ENCODE results near the gene PPP1CA. TPM values are rescaled to one million over a fixed set of nuclear protein-coding genes. Genes with fewer than 3 reads are reported as not detected.

PPP1CA gene
- total and polyA plus RNA-seq, 8 donors: 108 to 173 (median 140) TPM

DNA sequence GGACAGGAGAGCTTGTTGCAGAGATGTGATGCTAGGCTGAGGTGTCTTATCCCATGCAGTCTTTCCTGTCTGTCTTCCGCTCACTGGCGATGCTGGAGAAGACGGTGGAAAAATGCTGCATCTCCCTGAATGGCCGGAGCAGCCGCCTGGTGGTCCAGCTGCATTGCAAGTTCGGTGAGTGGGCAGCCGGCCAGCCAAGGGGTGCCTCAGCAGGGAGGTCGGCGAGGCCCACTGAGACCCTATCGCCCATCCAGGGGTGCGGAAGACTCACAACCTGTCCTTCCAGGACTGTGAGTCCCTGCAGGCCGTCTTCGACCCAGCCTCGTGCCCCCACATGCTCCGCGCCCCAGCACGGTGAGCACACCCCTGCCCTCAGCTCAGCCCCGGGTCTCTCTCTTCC, 8.2 kb downstream of the PPP1CA start:
- peaks cover 5 to 42% of the 10 kb centered on the region in 2 donors for H3K4me1 ChIP-seq
- no peak overlapping the region for H3K4me3 ChIP-seq
- no peak overlapping the region for H3K27ac ChIP-seq
- no peaks in the 10 kb centered on the region for H3K9me3 ChIP-seq
- TF ChIP-seq, protein P1, sequence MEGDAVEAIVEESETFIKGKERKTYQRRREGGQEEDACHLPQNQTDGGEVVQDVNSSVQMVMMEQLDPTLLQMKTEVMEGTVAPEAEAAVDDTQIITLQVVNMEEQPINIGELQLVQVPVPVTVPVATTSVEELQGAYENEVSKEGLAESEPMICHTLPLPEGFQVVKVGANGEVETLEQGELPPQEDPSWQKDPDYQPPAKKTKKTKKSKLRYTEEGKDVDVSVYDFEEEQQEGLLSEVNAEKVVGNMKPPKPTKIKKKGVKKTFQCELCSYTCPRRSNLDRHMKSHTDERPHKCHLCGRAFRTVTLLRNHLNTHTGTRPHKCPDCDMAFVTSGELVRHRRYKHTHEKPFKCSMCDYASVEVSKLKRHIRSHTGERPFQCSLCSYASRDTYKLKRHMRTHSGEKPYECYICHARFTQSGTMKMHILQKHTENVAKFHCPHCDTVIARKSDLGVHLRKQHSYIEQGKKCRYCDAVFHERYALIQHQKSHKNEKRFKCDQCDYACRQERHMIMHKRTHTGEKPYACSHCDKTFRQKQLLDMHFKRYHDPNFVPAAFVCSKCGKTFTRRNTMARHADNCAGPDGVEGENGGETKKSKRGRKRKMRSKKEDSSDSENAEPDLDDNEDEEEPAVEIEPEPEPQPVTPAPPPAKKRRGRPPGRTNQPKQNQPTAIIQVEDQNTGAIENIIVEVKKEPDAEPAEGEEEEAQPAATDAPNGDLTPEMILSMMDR (IDR thresholded peaks at IDR 0.05): no peak
- peaks cover 0 to 50% of the 10 kb centered on the region in 2 donors for H3K36me3 ChIP-seq
- no peak for ATAC-seq
- DNase-seq: peak in 1 of 4 donors; percentile 80
- no peaks in the 10 kb centered on the region for H3K27me3 ChIP-seq
- intact Hi-C loops (cut with DNase I): loop anchor here in 1 of 2 donors (5.0 kb wide), 1 partner anchor 114 kb away; the partner anchor contains the start of genes CDK2AP2 and PITPNM1

DNA sequence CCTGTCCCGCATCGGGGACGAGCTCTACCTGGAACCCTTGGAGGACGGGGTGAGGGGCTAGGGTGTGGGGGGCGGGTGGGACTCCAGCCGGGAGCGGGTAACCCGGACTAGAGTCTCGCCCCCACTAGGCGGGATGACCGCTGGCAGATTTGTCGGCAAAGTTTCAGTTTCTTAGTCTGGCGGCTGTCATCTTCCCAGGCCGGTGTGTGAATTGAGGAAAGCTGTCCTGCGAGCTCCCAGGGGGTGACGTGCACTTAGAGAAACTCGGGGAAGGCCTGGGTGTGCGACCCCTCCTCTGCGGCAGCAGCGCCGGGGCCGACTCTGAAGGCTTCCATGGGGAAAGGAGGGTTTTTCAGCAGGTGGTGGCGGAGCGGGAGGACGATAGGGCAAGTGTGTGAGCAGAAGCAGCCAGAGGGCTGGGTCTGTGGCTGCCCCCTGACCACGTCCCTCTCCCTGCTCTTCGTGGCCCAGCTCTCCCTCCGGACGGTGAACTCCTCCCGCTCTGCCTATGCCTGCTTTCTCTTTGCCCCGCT, 9.4 kb downstream of the PPP1CA start:
- no peaks in the 10 kb centered on the region for H3K27me3 ChIP-seq
- peak; percentile 1 for ATAC-seq
- H3K4me1 ChIP-seq: peaks cover 5 to 30% of the 10 kb centered on the region in 2 donors
- intact Hi-C loops (cut with DNase I): loop anchor here in 1 of 2 donors (5.0 kb wide), 1 partner anchor 115 kb away; the partner anchor contains the start of genes CDK2AP2 and PITPNM1
- H3K27ac ChIP-seq: peak overlapping the region; percentile 40 to 85
- DNase-seq: peak in 1 of 4 donors; percentile 61
- H3K4me3 ChIP-seq: peak overlapping the region; percentile 81 to 89
- TF ChIP-seq, protein P1 (IDR thresholded peaks at IDR 0.05): no peak
- H3K36me3 ChIP-seq: peaks cover 0 to 38% of the 10 kb centered on the region in 2 donors
- no peaks in the 10 kb centered on the region for H3K9me3 ChIP-seq

DNA sequence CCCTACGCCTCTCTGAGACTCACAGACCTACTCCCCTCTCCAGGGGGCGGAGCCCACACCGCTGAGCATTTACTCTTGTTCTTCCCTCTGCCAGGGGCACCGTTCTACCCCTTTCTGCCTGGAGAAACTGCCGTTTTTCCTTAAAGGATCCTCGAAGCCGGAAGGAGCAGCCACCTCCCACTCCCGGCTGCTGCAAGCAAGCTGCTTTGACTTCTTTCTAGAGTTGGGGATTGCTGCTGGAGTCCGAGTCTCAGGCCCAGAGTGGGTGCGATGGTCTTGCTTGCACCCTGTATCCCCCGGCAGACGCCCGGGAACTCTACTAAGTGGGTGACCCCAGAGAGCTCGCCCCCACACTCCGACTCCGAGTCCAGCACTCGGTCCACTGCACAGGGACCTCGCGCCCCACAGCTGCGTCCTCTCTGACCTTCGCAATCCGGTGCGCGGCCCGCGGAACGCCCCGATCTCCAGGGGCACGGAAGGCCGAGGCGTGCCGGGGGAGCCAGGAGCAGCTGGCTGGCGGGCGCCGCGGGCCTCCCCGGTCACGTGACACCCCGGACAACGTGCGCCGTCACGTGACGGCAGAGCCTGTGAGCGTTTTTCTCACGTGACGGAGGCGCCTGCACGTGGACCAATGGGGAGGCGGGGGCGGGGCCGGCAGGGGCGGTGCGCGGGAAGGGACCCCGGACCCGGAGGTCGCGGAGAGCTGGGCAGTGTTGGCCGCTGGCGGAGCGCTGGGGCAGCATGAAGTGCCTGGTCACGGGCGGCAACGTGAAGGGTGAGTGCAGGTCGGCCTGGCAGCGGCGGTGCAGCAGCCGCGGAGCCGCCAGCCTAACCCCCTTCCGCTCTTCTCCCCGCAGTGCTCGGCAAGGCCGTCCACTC, 10.1 kb downstream of the PPP1CA start, which contains the start of gene RAD9A:
Gene RAD9A (plus strand): TSS at position 683 of the 879 bp plus-strand sequence. CDS start 59 bp downstream, at position 742.
- Histone ChIP-seq H3K27me3 (no peaks in the 10 kb centered on the region), H3K4me1 (peaks cover 5 to 26% of the 10 kb centered on the region in 2 donors), H3K4me3 (peak within 1 kb of the TSS; percentile 81 to 89), H3K27ac (peak within 1 kb of the TSS; percentile 49 to 85), H3K9me3 (no peaks in the 10 kb centered on the region), H3K36me3 (peaks cover 0 to 31% of the 10 kb centered on the region in 2 donors)
- DNase-seq (peak; percentile 92 to 98 (median 96)), ATAC-seq (peak; percentile 91)
- intact Hi-C loops (cut with DNase I): loop anchor here in 1 of 2 donors (5.0 kb wide), 1 partner anchor 116 kb away; the partner anchor contains the start of genes CDK2AP2 and PITPNM1
- TF ChIP-seq, protein P1 (IDR thresholded peaks at IDR 0.05): no peak

DNA sequence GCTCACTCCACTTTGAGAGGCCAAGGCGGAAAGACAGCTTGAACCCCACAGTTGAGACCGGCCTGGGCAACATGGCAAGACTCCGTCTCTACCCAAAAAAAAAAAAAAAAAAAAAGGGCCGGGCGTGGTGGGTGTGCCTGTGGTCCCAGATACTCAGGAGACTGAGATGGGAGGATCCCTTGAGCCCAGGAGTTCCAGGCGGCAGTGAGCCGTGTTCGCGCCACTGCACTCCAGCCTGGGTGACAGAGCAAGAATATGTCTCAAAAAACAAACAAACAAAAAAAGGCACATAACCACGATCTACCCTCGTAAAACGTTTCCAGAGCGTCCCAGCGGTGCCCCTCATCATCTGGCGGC, 10.7 kb downstream of the PPP1CA start:
- peaks cover 0 to 25% of the 10 kb centered on the region in 2 donors for H3K36me3 ChIP-seq
- intact Hi-C loops (cut with DNase I): loop anchor here in 1 of 2 donors (5.0 kb wide), 1 partner anchor 116 kb away; the partner anchor contains the start of genes CDK2AP2 and PITPNM1
- ATAC-seq (no peak), DNase-seq (no peak)
- no peaks in the 10 kb centered on the region for H3K27me3 ChIP-seq
- H3K9me3 ChIP-seq: no peaks in the 10 kb centered on the region
- peaks cover 5 to 26% of the 10 kb centered on the region in 2 donors for H3K4me1 ChIP-seq
- peak overlapping the region; percentile 81 to 89 for H3K4me3 ChIP-seq
- TF ChIP-seq, protein P1 (IDR thresholded peaks at IDR 0.05): no peak
- H3K27ac ChIP-seq: peak overlapping the region; percentile 49 to 85

Measured in left lung (tissue), 10 donors.